NCI-H1694 (cell line): ENCODE measurements around the gene SPTBN2.
"Not testable (repeated sequence)": the region's sequence is repeated elsewhere in the genome, so short reads cannot be mapped to it uniquely, and the experiment has no call there.

Experiments used
- DNase-seq: peaks from one replicate; lab custom pipeline; 2025; lab: John Stamatoyannopoulos, UW

The SPTBN2 gene

DNA sequence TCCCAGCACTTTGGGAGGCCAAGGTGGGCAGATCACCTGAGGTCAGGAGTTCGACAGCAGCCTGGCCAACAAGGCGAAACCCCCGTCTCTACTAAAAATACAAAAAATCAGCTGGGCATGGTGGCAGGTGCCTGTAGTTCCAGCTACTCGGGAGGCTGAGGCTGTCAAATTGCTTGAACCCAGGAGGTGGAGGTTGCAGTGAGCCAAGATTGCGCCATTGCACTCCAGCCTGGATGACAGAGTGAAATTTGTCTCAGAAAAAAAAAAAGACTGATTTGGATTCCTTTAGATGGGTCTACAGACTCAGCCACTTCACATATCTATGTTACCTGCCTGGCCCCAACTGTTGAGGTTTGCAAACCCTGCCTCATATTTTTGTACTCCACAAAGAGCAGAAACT, 4.8 kb downstream of the SPTBN2 start:
- not testable (repeated sequence) for DNase-seq

DNA sequence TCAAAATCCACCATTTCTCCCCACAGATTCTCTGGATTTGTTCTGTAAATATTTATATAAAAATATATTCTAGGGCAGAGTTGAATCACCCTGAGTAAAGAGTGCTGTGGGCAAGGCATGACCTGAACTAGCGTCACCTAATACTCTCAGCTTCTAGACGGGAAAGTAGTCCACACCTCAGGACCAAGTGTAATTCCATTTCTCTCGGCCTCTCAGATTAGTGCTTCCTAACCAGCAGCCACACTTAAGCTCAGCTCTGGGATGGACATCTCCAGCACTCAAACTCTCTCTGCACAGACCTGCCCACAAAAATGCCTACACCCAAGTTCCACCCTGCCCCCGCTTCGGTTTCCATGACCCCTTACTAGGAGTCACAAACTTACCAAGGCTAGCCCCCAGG, 5.3 kb downstream of the SPTBN2 start:
- DNase-seq = no peak

DNA sequence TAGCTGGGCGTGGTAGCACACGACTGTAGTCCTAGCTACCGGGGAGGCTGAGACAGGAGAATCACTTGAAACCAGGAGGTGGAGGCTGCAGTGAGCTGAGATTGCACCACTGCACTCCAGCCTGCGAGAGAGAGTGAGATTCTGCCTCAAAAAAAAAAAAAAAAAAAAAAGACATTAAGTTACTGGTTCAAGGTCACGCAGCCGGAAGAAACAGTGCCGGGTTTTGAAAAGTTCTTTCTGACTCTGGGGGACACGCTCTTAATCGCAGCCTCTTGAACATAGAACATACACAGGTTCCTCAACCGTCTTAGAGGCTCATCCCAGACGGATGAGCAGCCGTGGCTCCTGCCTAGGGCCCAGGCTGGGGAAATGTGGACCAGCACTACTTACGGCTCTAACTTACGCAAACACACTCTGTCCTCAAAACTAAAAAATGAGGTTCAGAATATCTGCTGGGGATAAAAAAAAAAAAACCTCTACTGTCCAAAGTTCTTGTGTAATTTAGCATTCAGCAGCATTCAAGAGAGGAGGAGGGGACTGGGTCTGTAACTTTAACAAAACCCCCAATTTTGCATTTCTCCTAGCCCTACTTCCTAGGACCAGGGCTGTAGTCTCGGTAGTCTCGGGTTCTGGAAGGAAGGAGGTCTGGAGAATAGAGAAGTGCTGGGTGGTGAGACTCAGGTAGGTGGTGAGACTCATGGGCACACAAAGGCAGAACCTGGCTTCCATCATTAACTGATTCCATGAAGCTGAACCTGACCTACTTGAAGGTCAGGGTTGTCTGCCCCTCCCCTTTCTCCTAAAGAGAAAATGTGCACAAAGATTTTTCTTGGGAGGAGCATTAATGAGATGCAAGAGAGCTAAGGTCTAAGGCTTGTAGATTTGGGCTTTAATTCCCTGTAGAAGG, 6.0 kb downstream of the SPTBN2 start:
- no peak for DNase-seq

DNA sequence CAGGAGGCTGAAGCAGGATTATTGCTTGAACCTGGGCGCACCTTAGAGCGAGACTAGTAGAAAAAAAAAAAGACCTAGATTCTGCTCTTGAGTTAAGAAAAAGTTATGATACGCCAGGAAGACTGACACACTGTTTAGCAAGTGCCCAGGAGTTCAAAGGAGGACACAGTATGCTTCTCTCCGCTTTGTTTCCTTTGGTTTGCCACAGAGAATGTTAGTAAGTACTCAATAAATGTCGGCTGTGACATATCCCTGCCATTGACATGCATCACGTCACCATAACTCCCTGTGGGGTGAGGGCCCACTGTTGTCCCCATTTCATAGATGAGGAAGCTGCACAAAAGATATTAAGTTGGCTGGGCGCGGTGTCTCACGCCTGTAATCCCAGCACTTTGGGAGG, 7.1 kb downstream of the SPTBN2 start:
- no peak for DNase-seq

DNA sequence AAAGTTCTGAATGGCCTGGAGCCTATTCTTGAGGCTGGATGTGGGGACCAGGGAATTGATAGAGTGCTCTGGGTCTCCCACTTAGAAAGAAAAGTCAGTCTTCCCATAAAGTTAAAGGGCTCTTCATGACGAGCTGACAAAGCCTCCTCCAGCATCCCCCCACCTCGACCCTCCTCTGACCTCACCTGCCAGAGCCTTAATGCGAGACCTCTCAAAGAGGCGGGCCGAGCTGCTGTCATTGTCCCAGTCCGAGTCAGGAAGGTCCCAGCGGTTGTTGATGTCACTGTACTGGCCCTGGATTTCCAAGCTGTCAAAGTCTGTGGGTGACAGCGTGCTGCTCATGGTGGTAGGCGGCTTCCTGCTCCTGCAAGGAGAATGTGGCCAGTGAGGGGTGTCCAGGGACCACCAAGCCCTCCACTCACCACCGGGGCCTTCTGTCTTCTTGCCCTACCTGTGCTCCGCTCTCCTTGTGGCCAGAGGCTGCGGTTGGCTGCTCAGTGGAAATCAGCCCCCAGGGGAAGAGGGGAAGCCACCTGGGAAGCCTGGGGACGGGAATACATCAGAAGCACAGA, 8.0 kb downstream of the SPTBN2 start:
- DNase-seq = no peak

DNA sequence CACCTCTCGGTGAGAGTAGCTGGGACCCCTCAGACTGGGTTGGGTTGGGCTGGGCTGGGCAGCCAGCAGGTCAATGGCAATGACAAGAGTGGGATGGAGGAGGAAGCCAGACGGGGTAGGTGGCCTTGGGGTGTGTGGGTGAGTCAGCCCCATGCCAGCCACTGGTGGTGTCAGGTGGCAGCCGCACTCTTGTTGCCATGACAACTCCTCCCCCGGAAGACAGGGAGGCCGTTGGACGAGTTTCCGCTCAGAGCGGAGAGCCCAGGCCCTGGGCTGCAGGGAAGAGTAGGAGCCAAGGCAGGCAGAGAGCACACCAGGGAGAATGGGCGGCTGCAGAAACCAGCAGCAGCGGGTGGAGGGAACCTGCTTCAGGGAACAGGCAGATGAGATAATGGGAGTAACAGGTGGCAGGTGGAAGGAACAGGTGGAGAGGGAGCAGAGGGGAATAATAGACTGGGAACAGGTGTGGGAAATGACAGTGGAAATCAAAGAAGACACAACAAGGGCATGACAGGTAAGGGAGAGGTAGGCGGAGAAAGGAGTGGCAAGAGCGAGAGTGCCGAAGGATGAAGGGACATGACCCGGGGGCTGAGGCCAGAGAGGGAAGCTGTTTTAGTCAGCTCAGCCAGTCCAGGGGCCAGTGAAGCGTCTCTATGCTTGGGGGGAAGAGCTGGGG, 8.7 kb downstream of the SPTBN2 start:
- DNase-seq = no peak

DNA sequence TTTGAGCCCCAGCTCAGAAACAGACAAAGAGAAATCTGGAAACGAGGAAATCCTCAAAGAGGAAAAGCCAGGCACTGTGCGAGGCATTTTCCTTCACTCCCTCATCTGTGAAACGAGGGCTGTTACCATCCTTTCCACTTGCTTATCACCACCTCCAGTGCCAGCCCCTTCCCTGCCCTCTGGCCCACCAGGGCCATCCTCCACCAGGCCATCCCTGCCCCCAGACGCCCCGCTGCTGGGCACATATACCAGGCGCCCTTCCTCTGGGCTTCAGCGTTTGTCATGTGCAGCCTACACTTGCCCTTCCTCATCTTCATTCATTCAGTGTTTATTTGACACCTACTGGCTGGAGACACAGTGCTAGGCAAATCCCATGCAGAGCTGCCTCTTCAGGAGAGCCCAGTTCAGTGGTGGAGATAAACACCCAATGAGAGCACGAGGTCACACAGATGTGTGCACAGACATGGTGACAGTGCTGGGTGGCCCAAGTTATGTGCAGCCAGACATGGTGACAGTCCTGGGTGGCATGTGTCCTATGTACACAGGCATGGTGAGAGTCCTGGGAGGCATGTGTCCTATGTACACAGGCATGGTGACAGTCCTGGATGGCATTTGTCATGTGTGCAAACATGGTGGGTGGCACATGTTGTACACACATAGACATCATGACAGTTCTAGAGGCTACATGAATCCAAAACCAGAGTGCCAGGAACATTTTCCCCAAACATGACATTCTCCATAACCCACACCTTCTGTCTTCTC, 9.7 kb downstream of the SPTBN2 start:
- DNase-seq = no peak

DNA sequence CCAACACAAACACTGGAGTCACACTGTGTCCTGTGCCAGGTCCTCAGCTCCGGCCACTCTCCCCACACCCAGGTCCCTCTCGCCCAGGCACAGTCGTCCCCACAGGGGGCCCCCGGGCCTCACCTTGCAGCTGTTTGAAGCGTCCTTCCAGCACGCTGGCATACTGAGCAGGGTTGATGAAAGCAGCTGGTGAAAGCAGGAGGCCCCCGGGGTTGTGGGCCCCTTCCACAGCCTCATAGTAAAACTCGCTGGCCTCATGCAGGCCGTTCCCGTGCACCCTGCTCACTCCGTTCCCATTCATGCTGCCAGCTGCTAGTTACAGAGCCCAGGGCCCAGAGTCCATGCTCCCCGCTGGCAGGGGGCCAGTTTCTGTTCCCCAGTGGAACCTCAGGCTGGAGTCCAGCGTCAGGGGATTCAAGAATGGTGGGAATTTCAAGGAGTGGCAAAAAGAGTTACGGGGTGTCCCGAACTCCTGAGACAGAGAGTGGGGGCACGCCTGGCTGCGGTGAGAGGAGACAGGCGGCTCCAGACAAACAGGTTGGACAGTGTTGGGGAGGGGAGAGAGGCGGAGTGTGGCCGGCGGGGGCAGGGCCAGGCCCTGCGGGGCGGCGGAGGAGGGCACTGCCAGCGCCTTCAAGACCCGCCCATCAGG, 10.6 kb downstream of the SPTBN2 start:
- DNase-seq = no peak

DNA sequence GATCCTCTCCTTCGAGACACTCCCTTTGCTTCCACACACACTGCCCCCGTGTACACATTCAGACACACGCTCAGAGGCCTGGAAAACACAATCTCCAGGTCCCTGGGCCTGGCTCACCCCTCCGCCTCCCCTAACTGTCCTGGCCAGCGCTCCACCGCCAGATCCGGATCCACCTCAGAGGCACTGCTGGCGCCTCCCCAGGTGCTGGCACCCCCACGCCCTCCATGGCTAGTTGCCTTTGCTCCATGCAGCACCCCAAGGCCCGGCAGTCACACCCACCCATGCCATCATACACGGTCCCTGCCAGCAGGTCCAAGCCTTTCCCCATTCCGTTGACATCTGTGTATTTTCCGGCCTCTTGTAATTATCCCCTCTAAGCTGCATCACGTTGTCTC, 11.1 kb downstream of the SPTBN2 start:
- DNase-seq = no peak

DNA sequence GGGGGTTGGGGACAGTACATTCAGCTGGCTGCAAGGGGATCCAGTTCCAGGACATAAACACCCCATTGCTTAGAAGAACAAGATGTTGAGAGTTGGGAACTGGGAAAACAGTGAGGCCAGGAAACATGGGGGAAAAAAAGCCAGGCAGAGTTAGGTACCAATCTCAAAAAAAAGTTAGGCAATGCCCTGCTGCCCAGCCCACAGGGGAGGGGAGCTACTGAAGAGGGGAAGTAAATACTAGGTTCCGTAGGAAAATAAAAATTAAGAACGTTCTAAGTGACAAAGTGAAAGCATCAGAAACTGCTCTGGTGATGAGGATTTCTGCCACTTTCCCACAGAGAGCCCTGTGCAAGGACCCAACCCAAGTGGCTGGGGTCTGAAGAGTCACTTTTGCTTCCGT, 12.0 kb downstream of the SPTBN2 start:
- no peak for DNase-seq

DNA sequence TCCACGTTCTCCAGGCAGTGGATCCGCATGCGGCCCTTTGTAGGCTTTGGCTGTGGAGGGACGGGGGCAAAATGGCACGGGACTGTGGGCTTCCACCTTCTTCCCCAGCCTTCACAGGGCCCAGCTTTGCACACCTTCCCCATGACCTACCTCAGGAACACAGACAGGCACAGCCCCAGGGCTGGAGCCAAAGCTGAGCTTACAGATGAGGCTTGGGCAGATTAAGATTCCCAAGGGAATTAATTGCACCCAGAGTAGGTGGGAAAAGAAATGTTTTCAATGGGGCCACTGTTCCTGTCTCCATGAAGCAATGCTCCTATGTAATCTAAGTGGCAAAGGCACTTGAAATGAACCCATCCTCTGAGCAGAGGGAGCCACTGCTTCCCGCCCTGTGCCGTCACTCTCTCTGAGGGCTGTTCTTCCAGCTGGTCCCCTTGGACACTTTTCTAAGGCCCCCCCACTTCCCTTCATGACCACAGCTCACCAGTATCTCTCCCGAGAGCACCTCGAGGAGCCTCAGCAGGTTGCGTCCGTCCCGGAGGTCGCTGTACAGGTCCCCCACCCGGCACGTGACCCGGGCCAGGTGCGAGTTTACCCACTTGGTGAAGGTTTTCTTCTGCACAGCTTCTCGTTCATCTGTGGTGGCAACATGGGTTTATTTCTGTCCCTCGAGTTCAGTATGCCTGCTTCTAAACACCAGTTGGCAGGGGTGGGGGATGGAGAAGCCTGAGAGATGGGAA, 13.5 kb downstream of the SPTBN2 start:
- DNase-seq = no peak

DNA sequence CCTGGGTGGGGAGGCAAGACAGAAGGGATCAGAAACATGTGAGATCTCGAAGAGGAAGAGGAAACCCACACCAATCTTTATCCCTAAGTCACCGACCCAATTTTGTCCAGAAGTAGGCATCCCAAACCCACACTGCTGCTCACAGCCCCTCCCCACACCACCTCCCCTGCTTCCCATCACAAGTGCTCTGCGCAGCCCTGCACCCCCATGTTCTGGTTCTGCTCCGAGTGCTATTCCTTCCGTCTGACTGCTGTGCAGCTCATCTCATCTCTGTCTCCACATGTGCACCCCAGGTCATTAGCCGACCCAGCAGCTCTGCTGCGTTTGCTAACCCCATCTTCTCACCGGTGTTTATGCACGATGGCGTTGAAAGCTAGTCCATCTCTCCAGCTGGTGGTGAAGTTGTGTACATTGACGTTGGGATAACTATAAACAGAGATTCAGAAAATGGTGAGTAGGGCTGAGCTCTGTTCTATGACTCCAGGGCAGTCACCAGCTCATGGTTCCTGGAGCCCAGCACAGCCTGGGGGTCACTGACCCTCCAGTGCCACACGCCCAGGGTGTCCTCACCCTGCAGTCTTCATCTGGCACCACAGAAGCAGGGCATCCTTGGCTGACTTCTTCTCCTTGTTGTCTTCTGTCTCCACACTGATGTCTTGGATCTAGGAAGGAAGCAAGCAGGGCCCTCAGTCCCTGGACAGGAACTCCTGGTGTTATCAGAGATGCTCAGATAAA, 15.1 kb downstream of the SPTBN2 start:
- no peak for DNase-seq

DNA sequence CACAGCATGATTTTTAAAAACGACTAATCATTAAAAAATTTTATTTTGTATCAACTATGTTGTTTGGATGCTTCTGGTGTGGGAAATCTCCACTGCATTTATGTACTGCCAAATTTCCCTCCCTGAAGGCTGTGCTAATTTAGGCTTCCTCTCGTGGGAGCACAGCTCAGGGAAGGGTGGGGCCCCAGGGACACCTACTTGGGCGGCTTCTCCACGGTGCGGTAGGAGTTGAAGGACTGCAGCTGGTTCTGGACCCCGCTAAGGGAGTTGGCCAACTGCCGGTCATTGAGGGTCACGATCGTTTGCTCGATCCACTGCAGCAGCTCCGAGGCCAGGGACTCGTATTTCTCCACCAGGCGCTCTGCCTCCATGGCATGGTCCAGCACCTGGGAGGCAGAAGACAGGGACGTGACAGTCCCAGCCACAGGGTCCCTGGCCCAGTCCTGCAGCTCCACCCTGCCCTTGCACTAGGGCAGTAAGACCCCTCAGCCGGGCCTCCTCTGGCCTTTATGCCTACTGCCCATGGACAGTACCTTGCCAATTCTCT, 18.6 kb downstream of the SPTBN2 start:
- no peak for DNase-seq

DNA sequence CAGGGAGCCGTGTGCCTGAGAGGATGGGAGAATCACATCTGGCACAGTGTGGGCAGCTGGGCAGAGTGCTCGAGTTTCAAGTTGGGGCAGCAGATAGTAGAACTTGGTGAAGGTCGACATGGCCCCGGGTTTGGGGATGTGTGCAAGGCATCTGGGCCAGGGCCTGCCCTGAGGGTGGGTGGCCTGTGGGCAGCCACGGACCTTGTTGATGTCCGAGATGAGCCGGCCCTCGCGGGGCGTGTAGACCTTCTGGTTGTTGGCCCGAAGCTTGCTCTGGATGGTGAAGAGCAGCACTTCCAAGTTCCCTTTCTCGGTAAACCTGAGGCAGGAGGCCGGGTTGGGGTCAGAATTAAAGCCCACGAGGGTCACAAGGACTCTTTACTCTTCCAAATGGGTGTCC, 20.3 kb downstream of the SPTBN2 start:
- DNase-seq = no peak

DNA sequence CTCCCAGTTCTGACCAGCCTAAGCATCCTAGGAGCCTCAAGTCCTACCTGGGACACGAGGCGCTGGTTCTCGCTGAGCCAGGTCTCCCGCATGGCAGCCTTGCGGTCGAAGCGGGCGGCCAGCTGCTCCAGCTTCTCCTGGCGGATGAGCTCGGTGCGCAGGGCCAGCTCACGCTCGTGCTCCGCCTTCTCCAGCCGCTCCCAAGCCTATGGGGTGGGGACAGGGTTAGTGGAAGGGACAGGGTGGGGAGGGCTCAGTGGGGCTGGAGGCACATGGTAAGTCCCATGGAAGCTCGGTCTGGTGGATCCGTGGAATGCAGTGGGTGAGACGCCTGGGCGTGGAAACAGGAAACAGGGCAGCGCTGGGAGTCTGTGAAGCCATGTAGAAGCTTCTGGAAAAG, 20.9 kb downstream of the SPTBN2 start:
- no peak for DNase-seq

DNA sequence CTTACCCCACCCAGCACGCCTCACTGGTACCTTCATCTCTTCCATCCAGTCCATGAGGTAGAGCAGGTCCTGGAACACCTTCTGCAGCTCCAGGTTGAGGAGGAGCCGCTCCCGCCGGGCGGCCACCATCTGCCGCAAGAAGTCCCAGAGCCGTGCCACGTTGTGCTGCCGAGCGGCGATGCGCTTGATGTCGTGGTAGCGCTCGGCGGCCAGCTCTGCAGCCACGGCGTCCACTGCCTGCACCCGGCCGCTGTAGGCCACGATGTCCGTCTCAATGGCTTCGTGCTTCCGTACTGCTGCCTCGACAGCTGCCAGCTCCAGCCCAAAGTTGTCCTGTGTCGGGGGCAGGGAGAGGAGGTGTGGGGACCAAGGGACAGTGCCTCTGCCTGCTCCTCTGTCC, 21.5 kb downstream of the SPTBN2 start:
- DNase-seq = no peak

DNA sequence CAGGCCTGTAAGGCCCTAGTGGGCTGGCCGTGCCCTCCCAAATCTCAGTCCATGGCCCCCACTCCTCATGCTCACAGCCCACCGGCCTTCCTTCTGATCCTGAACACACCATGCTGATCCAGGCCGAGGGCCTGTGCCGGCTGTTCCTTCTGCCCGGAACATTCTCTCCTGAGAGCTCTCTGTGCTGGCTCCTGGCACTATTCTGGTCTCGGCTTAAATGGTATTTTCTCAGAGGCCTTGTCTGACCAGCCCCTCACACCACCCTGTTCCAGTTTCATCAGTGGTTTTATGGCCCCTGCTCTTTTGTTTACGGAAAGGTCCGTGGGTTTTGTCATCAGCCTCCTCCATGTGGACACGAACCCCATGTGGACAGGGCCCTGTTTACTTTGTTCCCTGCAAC, 22.0 kb downstream of the SPTBN2 start:
- no peak for DNase-seq

DNA sequence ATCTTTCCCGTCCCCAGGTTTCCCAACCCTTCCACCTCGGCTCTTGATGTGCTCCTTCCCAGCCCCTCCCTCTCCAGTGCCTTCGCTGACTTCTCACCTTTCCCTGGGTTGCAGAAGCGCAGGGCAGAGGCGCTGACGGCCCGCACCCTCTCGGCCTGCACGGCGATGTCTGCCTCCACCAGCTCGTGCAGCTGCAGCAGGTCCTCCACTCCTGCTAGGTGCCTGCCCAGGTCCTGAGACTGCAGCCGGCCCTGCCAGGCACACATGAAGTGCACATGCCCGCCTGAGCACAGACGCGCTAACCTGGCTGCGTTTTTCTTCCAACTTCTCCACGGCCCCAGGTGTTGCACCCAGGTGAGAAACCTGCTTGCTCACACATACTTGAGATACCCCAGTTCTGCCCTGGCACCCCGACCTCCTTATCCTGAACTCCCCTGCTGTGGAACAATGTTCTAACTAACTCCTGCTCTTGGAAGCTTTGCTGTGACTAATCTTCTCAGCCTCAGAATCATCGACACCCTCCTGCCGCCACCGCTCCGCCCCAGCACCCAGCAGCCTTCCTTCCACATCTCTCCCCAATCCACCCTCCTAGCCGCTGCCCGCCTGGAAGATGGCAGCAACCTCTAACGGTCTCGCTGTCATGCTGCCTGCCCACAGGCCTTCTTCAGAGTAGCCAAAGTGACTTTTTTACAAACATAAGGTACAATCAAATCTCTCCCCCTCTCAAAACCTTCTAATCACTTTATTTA, 23.3 kb downstream of the SPTBN2 start:
- DNase-seq = no peak

DNA sequence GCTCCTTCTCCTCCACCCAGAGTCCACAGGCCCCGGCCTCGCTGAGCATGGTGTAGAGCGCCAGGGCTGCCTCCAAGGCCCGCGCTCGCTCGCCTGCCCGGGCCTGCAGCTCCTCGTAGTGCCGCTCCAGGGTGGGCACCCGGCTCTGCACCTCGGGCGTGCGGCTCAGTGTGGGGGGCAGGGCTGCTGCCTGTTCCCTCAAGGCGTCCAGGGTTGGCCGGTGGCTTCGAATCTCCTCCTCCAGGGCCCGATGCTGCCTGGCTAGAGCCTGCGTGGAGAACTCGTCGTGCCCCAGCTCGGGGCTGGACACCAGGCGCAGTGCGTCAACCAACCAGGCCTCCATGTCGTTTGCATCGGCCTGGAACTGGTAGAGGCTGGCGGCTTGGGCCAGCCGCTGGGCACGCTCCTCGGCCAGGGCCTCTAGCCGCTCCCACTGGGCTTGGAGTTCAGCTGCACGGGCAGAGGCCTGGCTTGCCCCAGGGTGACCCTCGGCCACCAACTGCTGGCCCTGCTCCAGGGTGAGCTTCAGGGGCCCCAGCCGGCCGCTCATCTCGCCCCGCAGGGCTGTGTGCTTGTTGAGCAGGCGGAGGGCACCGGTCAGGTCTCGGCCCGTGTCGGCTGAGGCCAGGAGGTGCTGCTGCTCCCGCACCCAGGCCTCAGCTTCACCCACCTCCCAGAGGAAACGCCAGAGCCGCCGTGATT, 24.2 kb downstream of the SPTBN2 start:
- no peak for DNase-seq
